Measurements from ENCODE around the gene ZNF710.

DNA sequence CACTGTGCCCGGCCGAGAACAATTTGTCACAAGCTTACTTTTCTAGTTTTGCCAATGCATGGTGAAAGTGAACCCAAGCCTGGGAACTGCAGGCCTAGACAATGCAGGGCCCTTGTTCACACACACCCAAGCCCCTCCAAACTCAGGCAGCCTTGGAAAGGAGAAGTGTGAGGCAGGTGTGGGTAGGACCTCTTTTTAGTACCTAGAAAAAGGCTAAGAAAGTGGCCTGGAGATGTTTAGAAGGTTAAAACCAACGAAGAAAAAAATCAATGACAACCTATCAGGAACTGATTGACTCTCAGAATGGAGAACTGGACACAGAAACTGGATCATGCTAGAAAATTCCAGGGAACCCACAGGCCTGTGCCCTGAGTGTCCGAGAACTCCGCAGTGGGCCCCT, 82.3 kb downstream of the ZNF710 start:
- TF ChIP-seq MXI1 (conservative IDR thresholded peaks at IDR 0.05; ENCODE audit: poor library complexity, severe bottlenecking) (no peak), TAF1 (IDR thresholded peaks at IDR 0.05; ENCODE audit: low read depth) (no peak), POLR2AphosphoS5 (IDR thresholded peaks at IDR 0.05) (no peak), EP300 (conservative IDR thresholded peaks at IDR 0.05; ENCODE audit: poor library complexity, severe bottlenecking) (no peak), EZH2 (IDR thresholded peaks at IDR 0.05; ENCODE audit: borderline replicate concordance, insufficient read depth, low read length, poor library complexity, severe bottlenecking) (no peak), RAD21 (conservative IDR thresholded peaks at IDR 0.05) (no peak), SMC3 (conservative IDR thresholded peaks at IDR 0.05; ENCODE audit: poor library complexity) (no peak)
- TF ChIP-seq, protein P1, sequence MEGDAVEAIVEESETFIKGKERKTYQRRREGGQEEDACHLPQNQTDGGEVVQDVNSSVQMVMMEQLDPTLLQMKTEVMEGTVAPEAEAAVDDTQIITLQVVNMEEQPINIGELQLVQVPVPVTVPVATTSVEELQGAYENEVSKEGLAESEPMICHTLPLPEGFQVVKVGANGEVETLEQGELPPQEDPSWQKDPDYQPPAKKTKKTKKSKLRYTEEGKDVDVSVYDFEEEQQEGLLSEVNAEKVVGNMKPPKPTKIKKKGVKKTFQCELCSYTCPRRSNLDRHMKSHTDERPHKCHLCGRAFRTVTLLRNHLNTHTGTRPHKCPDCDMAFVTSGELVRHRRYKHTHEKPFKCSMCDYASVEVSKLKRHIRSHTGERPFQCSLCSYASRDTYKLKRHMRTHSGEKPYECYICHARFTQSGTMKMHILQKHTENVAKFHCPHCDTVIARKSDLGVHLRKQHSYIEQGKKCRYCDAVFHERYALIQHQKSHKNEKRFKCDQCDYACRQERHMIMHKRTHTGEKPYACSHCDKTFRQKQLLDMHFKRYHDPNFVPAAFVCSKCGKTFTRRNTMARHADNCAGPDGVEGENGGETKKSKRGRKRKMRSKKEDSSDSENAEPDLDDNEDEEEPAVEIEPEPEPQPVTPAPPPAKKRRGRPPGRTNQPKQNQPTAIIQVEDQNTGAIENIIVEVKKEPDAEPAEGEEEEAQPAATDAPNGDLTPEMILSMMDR (IDR thresholded peaks at IDR 0.05; ENCODE audit: poor library complexity, severe bottlenecking) = no peak
- TF ChIP-seq, protein P2, sequence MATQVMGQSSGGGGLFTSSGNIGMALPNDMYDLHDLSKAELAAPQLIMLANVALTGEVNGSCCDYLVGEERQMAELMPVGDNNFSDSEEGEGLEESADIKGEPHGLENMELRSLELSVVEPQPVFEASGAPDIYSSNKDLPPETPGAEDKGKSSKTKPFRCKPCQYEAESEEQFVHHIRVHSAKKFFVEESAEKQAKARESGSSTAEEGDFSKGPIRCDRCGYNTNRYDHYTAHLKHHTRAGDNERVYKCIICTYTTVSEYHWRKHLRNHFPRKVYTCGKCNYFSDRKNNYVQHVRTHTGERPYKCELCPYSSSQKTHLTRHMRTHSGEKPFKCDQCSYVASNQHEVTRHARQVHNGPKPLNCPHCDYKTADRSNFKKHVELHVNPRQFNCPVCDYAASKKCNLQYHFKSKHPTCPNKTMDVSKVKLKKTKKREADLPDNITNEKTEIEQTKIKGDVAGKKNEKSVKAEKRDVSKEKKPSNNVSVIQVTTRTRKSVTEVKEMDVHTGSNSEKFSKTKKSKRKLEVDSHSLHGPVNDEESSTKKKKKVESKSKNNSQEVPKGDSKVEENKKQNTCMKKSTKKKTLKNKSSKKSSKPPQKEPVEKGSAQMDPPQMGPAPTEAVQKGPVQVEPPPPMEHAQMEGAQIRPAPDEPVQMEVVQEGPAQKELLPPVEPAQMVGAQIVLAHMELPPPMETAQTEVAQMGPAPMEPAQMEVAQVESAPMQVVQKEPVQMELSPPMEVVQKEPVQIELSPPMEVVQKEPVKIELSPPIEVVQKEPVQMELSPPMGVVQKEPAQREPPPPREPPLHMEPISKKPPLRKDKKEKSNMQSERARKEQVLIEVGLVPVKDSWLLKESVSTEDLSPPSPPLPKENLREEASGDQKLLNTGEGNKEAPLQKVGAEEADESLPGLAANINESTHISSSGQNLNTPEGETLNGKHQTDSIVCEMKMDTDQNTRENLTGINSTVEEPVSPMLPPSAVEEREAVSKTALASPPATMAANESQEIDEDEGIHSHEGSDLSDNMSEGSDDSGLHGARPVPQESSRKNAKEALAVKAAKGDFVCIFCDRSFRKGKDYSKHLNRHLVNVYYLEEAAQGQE (IDR thresholded peaks at IDR 0.05; ENCODE audit: borderline replicate concordance) = no peak

Measured in neural cell (in vitro differentiated cells).